Colonic mucosa (tissue), 4 donors: ENCODE data around the gene COMMD3. TPM values are rescaled to one million over a fixed set of nuclear protein-coding genes. Genes with fewer than 3 reads are reported as not detected.

ENCODE experiments used
- DNase-seq: peaks from one replicate; pipeline ENCODE4 v3.0.0-alpha.2; 2020
- H3K27ac ChIP-seq: fragments of 200-600 bp; one replicate; pipeline ENCODE4 v1.8.0; 2021
- H3K27me3 ChIP-seq: fragments of 200-600 bp; one replicate; pipeline ENCODE4 v1.8.0; 2021
- H3K36me3 ChIP-seq: fragments of 200-600 bp; one replicate; pipeline ENCODE4 v1.8.0; 2021
- H3K4me1 ChIP-seq: fragments of 200-600 bp; one replicate; pipeline ENCODE4 v1.8.0; 2021; ENCODE audit warnings: mild to moderate bottlenecking
- H3K4me3 ChIP-seq: fragments of 200-600 bp; one replicate; pipeline ENCODE4 v1.8.0; 2021
- H3K9ac ChIP-seq, 2 donors: one replicate each; pipeline ENCODE4 v1.7.0; 2013; ENCODE audit warnings: control low read depth in 2 of 2, low read depth in 2 of 2, low read length in 2 of 2
- H3K9me3 ChIP-seq: fragments of 200-600 bp; one replicate; pipeline ENCODE4 v1.8.0; 2021
- intact Hi-C: fragments of 100-400 bp; cut with DNase I; formaldehyde crosslinking; loops from one replicate; pipeline ENCODE4 v1.14.1; 2022
- total RNA-seq, 2 donors: library from RNA; stranded (reverse); fragmentation: NEBNext Ultra II Directional in 1 of 2; extraction: Animal tissue kit (Norgen Biotek cat#: 25700) in 1 of 2; gene quantifications; one replicate each; pipeline ENCODE4 v1.2.1, GENCODE V29; 2021
- TF ChIP-seq, protein P1 (sequence below): fragments of 200-600 bp; IDR thresholded peaks from one replicate; pipeline ENCODE4 v1.8.0; 2022; ENCODE audit warnings: antibody characterized with exemption, mild to moderate bottlenecking
- donor health status: healthy.
- donor health status: DM: no; HTN: no; CAD: no.
- donor health status: DM: no; HTN: no; CAD: no.

The COMMD3 gene
- total RNA-seq = 10 to 100 TPM; 41.3 to 45.7 TPM

DNA sequence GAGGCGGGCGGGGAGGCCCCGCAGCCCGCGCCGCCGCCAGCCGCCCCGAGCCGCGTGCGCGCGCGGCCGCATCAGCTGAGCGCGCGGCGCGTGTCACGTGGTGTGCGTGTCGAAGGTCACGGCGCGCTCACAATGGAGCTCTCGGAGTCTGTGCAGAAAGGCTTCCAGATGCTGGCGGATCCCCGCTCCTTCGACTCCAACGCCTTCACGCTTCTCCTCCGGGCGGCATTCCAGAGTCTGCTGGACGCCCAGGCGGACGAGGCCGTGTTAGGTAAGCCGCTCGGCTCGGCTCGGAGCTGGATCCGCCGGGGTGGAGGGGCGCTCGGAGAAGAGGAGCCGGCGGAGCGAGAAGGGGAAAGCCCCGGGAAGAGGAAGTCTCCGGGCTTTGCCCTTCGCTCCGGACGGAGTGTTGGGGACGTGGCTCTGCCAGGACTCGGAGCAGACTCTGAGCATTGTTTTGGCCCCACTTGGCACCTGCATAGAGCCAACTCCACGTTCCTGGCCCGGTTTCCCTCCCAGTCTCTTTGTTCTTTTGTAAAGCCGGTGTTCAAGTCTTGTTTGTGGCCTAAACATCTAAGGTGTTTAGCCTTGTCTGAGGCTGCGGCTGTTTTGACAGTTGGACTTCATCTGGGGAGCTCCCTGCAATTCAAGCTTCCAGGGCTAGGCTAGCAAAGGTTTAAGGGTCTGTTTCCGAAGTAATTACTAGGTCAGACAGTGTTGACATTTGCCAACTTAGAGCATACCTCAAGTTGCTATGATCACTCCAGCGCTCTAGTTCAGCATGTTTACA lies at the start of gene COMMD3:
COMMD3 (plus strand) TSS at position 103 of the 790 bp plus-strand sequence; CDS start at position 133, 30 bp downstream.
- intact Hi-C loops = loop anchor here (2.0 kb wide), 1 partner anchor 88 kb away; no protein-coding TSS in a partner anchor
- no peaks in the 10 kb centered on the region for H3K36me3 ChIP-seq

DNA sequence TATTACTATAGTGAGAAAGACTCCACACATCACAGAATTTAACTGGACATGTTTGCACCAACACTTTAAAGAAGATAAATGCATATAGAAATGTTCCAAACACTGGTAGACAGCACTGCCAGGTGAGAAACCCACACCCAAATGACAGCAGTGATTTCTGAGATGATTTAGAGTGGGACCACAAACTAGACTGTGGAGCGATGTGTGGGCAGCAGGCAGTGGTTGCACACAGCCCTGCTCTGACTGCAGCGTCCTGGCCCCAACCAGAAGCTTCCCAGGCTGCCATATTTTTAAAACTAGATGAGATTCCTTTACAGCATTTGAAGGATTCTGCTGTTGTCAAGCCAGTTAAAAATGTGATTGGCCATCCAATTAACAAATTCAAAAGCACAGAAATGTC lies 47.7 kb upstream of the COMMD3 start:
- Histone ChIP-seq H3K27ac (no peak overlapping the region), H3K4me3 (no peak overlapping the region), H3K4me1 (no peaks in the 10 kb centered on the region), H3K27me3 (no peaks in the 10 kb centered on the region), H3K9ac (no peak overlapping the region), H3K36me3 (no peaks in the 10 kb centered on the region), H3K9me3 (no peaks in the 10 kb centered on the region)
- TF ChIP-seq, protein P1, sequence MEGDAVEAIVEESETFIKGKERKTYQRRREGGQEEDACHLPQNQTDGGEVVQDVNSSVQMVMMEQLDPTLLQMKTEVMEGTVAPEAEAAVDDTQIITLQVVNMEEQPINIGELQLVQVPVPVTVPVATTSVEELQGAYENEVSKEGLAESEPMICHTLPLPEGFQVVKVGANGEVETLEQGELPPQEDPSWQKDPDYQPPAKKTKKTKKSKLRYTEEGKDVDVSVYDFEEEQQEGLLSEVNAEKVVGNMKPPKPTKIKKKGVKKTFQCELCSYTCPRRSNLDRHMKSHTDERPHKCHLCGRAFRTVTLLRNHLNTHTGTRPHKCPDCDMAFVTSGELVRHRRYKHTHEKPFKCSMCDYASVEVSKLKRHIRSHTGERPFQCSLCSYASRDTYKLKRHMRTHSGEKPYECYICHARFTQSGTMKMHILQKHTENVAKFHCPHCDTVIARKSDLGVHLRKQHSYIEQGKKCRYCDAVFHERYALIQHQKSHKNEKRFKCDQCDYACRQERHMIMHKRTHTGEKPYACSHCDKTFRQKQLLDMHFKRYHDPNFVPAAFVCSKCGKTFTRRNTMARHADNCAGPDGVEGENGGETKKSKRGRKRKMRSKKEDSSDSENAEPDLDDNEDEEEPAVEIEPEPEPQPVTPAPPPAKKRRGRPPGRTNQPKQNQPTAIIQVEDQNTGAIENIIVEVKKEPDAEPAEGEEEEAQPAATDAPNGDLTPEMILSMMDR = no peak
- DNase-seq = no peak
- intact Hi-C loops = no loop called here

More for the DNA sequence above, at the start of gene COMMD3:
- H3K9me3 ChIP-seq = no peaks in the 10 kb centered on the region
- peak; percentile 88 for DNase-seq
- TF ChIP-seq, protein P1 = no peak
- H3K4me1 ChIP-seq = no peaks in the 10 kb centered on the region
- peak within 1 kb of the TSS; percentile 73 for H3K4me3 ChIP-seq
- H3K27me3 ChIP-seq = no peaks in the 10 kb centered on the region
- peak within 1 kb of the TSS; percentile 90 for H3K27ac ChIP-seq
- H3K9ac ChIP-seq = peak within 1 kb of the TSS; percentile 80 to 97

DNA sequence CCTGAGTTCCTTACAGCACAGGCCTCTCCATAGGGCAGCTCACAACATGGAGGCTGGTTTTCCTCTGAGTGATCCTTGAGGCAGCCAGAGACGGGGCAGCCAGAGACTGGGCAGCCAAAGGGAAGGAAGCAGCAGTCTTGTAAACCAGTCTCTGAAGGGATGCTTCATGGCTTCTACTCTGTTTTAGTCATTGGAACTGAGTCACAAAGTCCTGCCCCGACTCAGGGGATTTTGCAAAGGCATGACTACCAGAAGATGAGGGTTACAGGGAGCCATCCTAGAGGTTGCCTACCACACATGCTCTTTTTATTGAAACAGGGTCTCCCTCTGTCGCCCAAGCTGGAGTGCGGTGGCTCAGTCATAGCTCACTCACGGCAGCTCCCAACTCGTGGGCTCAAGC lies 44.4 kb upstream of the COMMD3 start:
- Histone ChIP-seq H3K36me3 (no peaks in the 10 kb centered on the region), H3K9me3 (no peaks in the 10 kb centered on the region), H3K4me1 (no peaks in the 10 kb centered on the region), H3K27me3 (no peaks in the 10 kb centered on the region), H3K27ac (no peak overlapping the region), H3K9ac (no peak overlapping the region), H3K4me3 (no peak overlapping the region)
- no peak for DNase-seq
- intact Hi-C loops = no loop called here
- TF ChIP-seq, protein P1 = no peak

DNA sequence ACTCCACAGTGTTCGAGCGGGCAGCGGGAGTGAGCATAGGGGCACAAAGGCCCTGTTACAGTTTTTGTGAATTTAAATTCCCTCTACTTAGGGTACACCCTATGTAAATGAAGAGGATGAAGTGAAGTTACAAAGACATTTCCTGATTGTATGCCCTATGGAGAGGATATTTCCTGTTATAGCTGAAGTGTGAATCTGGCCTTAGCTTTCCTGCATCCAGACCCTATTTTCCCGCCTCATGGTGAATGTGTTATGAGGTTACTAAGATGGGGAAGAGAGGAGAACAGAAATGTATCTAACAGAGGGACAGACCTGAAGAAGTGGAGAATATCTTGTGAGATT lies 37.8 kb upstream of the COMMD3 start:
- Histone ChIP-seq H3K9ac (no peak overlapping the region), H3K4me3 (no peak overlapping the region), H3K9me3 (no peaks in the 10 kb centered on the region), H3K27me3 (no peaks in the 10 kb centered on the region), H3K27ac (no peak overlapping the region), H3K36me3 (no peaks in the 10 kb centered on the region), H3K4me1 (no peaks in the 10 kb centered on the region)
- TF ChIP-seq, protein P1 = no peak
- intact Hi-C loops = no loop called here
- no peak for DNase-seq

DNA sequence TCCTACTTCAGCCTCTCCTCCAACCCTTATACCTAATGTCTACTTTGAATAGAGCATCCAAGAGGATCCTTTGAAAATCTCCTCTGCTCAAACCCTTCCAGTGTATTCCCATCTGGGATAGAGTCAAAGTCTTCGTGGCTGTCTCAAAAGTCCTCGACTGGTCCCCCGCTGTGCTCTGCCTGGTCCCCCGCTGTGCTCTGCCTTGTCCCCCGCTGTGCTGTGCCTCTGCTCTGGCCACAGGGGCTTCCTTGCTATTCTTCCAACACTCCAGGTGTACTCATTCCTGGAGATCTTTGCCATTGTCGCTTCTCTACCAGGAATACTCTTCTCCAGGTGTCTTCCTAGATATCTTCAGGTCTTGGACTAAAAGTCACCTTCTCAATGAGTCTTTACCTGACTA lies 36.1 kb upstream of the COMMD3 start:
- Histone ChIP-seq H3K27ac (no peak overlapping the region), H3K4me3 (no peak overlapping the region), H3K9ac (no peak overlapping the region), H3K9me3 (no peaks in the 10 kb centered on the region), H3K36me3 (no peaks in the 10 kb centered on the region), H3K27me3 (no peaks in the 10 kb centered on the region), H3K4me1 (no peaks in the 10 kb centered on the region)
- intact Hi-C loops = no loop called here
- DNase-seq = no peak
- TF ChIP-seq, protein P1 = no peak
